ENCODE data around the gene CSMD2. TPM values are rescaled to one million over a fixed set of nuclear protein-coding genes. Genes with fewer than 3 reads are reported as not detected.

The CSMD2 gene
- total RNA-seq (2021) = 13.2 to 14.0 TPM (median 13.9 TPM) in 3 replicates
- percentile 71 among the genes with signal in this experiment for Bru-seq, nascent RNA
- long read RNA-seq, experiment 1, partial matches to known transcripts = 6 of 35 reads
- long read RNA-seq, experiment 1, other reads (novel, unspliced or antisense) = 29 of 35 reads
- long read RNA-seq, experiment 2, partial matches to known transcripts = 2 of 8 reads
- long read RNA-seq, experiment 2, other reads (novel, unspliced or antisense) = 6 of 8 reads
- long read RNA-seq, experiment 3, partial matches to known transcripts = 0 of 1 reads
- long read RNA-seq, experiment 3, other reads (novel, unspliced or antisense) = 1 of 1 reads

GRCh38 chr1:34164771-34165391, at the start of gene CSMD2:
TSS of gene CSMD2 (minus strand) at chr1:34165230. CDS start at chr1:34165097, 133 bp downstream.
- Mint-ChIP-seq H3K4me1 (peaks cover 43% of the 10 kb centered on the region), H3K27ac (peak within 1 kb of the TSS; percentile 95), H3K9me3 (no peaks in the 10 kb centered on the region), H3K4me3 (peak within 1 kb of the TSS; percentile 93), H3K36me3 (0 out of 2 replicates have a peak, but pooled peaks cover 5% of the 10 kb centered on the region), H3K27me3 (ENCODE audit: low read depth) (no peaks in the 10 kb centered on the region; the same call in none of the 2 replicates)
- no peak for ATAC-seq
- POLR2A ChIA-PET = interaction anchor here (1.0 to 5.0 kb wide), 2 partner anchors 12 to 24 kb away, joined by 3 to 29 read pairs; partner anchors contain the start of gene C1orf94
- DNase-seq (ENCODE audit: low spot score) = peak; percentile 75
- CTCF ChIA-PET = interaction anchor here (0.7 to 3.5 kb wide), 7 partner anchors 12 to 529 kb away, joined by 3 to 63 read pairs (median 5); partner anchors contain the start of gene C1orf94
- no peak for TF ChIP-seq AR (CRISPR knock-in tag; IDR thresholded peaks at IDR 0.05)
- TF ChIP-seq E2F4 (CRISPR knock-in tag; IDR thresholded peaks at IDR 0.05; ENCODE audit: borderline replicate concordance, low read depth) = 0 out of 2 replicates have a peak, but pooled peaks have one; percentile 21
- no peak for TF ChIP-seq ZNF263 (CRISPR knock-in tag; IDR thresholded peaks at IDR 0.05; ENCODE audit: low read depth)
- peak; percentile 18; the same call in 1 of the 2 replicates for TF ChIP-seq TEAD1 (CRISPR knock-in tag; IDR thresholded peaks at IDR 0.05)
- 0 out of 2 replicates have a peak, but pooled peaks have one; percentile 26 for TF ChIP-seq E2F5 (CRISPR knock-in tag; IDR thresholded peaks at IDR 0.05)
- TF ChIP-seq PRDM15 (CRISPR knock-in tag; IDR thresholded peaks at IDR 0.05) = peak; percentile 16; the same call in 1 of the 2 replicates
- no peak for TF ChIP-seq ZMAT4 (CRISPR knock-in tag; IDR thresholded peaks at IDR 0.05)

- Mint-ChIP-seq H3K9me3 (no peaks in the 10 kb centered on the region), H3K36me3 (no peaks in the 10 kb centered on the region), H3K4me1 (no peaks in the 10 kb centered on the region), H3K27me3 (ENCODE audit: low read depth) (no peaks in the 10 kb centered on the region; the same call in 1 of the 2 replicates), H3K4me3 (no peak overlapping the region), H3K27ac (no peak overlapping the region)
- ChIA-PET CTCF (interaction anchor here (1.1 kb wide), 1 partner anchor 384 kb away, joined by 4 read pairs; no protein-coding TSS in a partner anchor), POLR2A (interaction anchor here (1.1 kb wide), 1 partner anchor 25 kb away, joined by 3 read pairs; no protein-coding TSS in a partner anchor)
- TF ChIP-seq USF2 (CRISPR knock-in tag; IDR thresholded peaks at IDR 0.05) = no peak
- DNase-seq (ENCODE audit: low spot score) = no peak
- ATAC-seq = peak; percentile 61; the same call in 1 of the 2 replicates
Measured at GRCh38 chr1:34213956-34214355, 48.9 kb upstream of the CSMD2 start.

Data from WTC11 (cell line).